CD4-positive, alpha-beta T cell treated with Interferon gamma for 1 hour (primary cell): Measurements from ENCODE around the gene RNF2.
"Not testable (repeated sequence)": the region's sequence is repeated elsewhere in the genome, so short reads cannot be mapped to it uniquely, and the experiment has no call there.

ENCODE experiments used
- DNase-seq: peaks from one replicate; pipeline ENCODE4 v3.0.0-alpha.2; 2020

Gene RNF2

DNA sequence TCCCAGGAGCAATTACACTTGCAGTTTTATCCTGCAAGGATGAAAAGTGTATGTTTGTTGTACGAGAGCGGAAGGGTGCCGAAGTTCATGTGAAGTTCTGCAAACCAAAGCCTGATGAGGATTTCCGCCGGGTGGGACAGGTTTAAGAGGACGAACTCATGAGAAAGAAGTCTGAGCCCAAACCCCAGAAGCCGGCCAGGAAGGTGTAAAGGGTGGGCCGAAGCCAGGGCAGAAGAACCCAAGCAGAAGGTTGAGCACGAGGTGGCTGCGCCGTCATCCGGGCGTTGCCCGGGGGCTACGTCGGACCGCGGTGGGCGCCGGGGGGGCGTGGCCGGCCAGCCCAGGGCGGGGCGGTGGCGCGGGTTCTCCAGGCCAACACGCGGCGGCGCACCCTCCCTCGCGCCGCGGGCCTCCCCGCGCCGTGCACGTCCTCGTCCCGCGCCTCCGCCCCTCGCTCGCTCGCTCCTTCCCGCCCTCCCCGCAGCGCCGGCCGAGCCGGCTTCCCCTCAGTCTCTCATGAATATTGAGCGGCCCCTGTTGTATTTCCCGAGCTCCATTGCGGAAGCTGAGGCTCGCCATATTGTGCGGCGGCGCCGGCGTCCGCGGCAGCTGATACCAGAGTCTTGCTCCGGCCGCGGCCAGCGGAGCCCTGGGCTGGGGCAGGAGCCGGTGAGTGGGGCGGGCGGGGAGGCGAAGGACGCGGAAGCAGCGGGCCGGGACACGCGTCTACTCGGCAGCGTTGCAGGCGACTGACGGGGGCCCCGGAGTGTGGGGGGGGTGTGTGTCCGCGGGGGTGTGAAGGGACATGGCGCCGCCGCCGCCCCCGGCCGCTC lies at the start of gene RNF2:
TSS of gene RNF2 (plus strand) at position 578 of the 833 bp plus-strand sequence. CDS start 41,996 bp downstream, outside the sequence.
- DNase-seq, result peak; percentile 85

DNA sequence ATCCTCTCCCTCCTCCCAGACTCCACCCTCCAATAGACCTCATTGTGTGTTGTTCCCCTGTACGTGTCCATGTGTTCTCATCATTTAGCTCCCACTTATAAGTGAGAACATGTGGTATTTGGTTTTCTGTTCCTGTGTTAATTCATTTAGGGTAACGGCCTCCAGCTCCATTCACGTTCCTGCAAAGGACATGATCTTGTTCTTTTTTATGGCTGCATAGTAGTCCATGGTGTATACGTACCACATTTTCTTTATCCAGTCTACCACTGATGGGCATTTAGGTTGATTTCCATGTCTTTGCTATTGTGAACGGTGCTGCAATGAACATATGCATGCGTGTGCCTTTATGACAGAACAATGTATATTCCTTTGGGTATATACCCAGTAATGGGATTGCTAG lies 45.4 kb upstream of the RNF2 start:
- not testable (repeated sequence) for DNase-seq

DNA sequence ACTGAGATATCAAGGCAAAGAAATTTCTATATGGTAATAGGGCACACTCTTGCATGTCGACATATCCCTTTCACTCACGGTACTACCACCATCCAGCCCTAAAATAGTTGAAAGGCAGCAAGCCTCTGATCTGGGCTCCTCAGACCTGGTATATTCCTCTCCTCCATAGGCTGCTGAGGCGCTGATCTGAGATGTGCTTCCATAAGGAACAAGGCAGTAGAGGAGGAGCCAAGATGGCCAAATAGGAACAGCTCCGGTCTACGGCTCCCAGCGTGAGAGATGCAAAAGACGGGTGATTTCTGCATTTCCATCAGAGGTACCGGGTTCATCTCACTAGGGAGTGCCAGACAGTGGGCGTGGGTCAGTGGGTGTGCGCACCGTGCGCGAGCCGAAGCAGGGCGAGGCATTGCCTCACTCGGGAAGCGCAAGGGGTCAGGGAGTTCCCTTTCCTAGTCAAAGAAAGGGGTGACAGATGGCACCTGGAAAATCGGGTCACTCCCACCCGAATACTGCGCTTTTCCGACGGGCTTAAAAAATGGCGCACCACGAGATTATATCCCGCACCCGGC lies 44.0 kb upstream of the RNF2 start:
- not testable (repeated sequence) for DNase-seq

DNA sequence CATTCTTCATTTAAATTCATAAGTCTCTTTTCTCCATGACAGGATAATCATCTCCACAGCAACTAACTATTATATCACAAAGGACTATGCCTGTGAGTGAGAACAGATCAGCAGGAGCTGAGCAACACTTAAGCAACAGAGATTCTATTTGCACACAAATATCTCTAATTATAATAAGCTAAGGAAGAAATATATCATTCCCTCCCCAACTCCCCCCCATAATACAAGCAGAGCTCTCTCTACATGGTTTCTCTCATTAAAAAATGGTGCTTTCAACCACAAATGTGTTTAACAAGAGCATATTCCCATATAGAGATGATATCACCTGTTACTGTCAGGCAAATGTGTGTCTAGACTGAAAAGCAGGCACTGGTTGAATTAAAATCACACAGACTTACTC lies 36.5 kb upstream of the RNF2 start:
- no peak for DNase-seq

DNA sequence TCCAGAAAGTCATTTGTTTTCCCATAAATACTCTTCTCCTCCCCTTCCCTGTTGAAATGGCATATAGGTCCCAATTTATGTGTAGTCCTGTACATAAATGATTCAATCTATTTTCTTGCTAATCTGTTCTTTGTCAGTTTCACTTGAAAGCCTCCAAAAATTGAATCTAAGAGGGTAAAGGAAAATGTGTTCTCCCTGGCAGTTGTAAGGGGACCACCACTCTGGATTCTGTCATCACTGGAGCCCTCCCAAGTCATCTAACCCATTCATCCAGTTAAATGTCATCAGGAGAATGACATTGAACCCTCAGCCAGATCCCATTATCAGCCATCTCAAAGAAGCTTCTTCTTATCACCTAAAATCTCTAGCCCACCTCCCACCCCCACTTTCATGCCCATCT lies 35.0 kb upstream of the RNF2 start:
- DNase-seq, result no peak

DNA sequence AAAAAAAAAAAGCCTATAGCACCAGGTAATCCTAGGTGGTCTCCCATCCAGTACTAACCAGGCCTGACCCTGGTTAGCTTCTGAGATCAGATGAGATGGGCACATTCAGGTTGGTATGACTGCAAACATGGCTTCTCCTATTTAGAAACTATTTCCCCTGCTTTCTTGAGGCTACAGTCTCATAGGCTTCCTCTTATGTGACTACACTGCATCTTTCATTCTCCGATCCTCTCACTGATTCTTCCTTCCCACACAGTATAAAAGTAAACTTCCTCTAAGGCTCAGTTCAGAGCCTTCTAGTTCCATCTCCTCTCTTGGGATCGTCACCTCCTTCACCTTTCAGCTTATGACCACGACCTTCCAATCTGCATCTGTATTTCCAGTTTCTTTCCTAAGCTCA lies 30.4 kb upstream of the RNF2 start:
- DNase-seq, result no peak

DNA sequence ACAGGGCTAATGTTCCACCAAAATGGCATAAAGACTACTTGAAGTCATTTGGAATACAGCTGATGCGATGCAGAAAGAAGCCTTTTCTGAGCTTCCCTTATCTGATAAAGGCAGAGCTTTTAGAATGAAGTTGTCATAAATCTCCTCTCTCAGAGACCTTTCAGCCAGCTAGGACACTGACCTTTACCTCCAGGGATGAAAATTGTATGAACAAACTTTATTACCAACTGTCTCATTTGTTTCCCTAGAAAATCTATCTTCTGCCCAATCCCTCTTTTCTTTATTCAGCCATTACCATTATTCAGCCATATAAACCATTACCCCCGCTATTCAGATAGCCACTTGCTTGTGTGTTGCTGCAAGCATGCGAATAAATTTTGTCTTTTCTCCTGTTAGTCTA lies 29.7 kb upstream of the RNF2 start:
- no peak for DNase-seq

DNA sequence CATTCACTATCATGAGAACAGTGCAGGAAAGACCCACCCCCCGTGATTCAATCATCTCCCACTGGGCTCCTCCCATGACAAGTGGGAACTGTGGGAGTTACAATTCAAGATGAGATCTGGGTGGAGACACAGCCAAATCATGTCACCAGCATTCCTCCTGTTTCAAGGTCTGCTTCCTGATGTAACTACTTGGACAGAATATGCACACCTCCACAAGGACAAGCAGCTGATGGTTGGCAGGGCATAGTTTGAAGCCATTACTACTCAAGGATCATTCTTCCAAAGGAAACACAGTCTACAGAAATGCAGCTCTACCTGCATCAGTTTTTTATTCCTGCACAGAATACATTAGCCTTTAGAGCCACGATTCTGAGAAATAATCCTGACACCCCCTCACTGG lies 28.5 kb upstream of the RNF2 start:
- DNase-seq, result no peak

DNA sequence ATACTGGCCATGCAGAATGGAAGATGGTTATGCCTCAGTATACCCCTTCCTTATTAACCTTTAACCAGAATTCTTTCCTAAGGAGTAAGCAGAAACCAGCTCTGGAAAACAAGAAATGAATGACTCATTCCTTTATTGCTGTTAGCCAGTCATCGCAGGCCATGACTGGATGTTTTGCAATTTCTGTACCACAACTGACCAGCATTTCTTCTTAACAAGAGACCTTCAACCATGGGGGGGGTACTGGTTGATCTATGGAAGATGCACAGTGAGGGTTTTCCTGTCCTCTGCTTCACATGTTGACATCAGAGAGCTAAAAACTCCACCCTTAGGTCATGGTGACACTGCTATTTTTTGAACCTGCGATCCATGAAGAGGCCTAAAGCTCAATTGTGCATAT lies 28.0 kb upstream of the RNF2 start:
- DNase-seq, result peak; percentile 28

DNA sequence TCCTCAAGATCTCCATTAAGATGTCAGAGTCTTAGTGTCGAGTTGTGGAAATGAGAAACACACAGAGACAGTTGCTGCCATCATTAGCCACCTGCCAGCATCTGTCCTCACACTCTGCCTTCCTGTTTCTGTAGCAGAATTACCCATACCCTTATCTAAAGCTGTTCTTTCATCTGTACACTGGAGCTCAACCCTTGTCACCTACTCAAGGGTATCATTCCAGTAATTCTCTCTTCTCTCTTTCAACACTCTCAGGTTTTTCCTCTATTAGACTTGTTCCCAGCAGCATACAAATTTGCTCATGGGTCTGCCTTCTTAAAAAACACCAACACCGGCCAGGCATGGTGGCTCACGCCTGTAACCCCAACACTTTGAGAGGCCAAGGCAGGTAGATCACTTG lies 27.4 kb upstream of the RNF2 start:
- DNase-seq, result no peak

DNA sequence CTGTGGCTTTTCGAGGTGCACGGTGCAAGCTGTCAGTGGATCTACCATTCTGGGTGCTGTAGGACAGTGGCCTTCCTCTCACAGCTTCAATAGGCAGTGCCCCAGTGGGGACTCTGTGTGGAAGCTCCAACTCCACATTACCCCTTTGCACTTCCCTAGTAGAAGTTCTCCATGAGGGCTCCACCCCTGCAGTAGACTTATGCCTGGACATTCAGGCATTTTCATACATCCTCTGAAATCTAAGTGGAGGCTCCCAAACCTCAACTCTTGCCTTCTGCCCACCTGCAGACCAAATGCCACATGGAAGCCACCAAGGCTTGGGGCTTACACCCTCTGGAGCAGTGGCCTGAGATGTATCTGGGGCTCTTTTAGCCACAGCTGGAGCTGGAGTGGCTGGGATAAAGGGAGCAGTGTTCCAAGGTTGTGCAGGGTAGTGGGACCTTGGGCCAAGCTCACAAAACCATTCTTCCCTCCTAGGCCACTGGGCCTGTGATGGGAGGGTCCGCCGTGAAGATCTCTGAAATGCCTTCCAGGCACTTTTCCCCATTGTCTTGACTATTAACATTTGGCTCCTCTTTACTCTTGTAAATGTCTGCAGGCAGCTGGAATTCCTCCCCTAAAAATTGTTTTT lies 18.0 kb upstream of the RNF2 start:
- DNase-seq, result no peak

DNA sequence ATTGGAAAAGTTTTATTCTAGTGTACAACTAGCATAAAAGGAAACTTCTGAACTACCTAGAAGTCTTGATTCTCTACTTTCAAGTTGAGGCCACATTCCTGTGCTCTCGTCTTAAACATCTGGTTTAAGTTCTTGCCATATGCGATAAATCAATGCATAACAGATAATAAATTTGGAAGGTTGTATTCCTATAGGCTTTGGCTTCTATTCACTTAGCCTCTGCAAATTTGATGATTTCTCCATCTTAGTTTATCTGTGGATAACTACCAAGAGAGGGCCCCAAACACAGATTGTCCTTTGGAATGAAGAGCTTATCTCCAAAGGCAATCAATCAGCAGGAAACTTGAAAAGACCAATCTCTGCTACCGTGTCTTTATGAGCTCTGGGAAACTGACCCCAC lies 11.7 kb upstream of the RNF2 start:
- no peak for DNase-seq

DNA sequence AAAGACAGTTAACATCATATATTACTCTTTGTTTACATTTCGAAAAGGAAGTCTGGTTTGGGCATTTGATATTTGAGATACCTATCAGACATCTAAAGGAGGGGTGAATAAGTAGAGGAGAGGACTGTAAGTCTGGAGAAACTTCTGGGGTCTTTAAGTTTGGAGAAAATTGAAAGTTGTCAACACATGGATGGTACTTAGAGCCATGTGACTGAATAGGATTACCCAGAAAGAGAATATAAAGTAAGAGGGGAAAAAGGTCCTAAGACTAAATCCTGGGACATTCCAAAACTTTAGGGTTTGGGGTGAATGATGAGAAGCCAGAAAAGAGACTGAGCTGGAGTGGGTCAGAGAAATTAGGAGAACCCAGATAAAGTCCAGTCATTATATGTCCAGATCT lies 10.1 kb upstream of the RNF2 start:
- no peak for DNase-seq

DNA sequence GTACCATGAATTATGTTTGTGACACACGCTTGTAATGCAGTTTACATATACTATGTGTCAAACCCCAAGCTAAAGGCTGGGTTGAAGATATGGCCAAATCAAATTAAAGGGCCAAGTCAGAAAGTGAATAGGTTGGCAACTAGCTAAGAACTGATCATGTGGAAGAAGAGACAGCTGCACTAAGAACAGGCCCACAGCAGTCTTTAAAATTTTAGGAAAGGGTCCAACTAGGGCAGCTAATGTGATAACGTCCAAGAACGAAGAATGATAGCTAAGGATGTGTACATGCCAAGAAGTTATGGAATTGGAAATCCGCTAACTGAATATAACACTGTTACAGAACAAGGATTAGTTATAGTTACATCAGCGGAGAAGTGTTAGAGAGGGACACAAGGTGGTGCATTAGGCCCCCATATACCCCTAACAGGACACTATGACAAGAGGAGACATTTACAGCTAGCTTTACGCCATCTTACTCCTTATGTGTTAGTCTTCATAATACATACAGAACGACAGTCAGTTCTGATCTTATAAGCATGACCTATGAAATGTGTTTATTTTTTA lies 6.5 kb upstream of the RNF2 start:
- no peak for DNase-seq

DNA sequence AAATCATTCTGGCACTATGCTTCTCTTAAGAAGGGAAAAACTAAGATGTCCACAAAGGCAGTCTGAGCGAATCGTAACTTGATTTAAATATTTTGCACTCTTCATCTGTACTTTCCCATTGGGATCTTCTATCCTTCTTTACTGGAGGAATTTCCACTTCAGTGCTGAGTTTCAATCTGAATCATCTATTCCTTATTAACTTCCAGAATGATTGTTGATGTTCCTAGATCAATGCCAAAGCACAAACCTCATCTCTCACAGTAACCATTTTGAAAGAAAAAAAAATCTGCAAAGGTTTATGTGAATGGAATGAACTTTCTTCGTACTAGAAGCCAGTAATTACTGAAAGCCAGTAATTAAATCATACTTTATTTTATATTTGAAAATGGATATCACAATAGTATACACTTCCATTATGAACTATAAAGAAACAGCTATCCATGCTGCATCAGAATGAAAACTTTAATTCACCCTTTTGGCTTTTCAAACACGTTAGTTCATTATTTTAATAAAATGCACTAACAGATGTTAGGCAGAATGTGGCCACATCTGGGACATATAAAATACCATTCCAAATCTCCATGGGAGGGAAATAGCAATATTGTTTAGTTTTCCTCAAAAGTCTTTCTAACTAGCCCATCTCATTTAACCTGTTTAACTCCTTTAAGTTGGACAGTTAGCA lies 5.5 kb upstream of the RNF2 start:
- DNase-seq, result no peak

DNA sequence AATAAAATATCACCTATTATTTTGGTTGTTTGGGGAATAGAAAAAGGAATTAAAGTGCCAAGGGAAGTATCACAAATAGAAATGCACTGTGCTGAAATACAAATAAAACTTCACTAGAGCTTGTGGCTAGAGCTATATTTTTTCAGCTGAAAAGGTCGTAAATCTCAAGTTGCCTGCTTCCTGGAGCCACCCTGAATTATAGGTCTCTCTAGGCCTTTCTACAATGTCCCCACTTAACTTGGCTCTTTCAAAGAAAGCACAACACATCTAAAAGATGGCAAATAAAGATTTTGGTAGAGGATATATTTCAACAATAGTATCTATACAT lies 5.0 kb upstream of the RNF2 start:
- DNase-seq, result no peak

DNA sequence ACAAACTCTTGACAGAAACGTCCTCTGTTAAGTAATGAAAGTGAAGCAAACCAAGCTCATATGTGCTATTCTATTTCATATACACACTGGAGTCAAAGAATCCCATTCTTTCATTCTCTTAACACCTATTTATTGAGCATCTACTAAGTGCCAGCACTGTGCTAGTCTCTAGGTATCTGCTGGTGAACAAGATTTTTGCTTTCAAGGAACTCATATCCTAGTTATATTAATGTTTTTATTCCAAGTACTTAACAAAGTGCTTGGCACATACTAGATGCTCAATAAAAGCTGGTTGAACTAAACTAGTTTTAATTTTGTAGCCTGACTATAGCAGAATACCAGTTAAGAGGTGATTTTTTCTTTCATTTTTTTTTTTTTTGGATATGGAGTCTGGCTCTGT lies 3.6 kb upstream of the RNF2 start:
- DNase-seq, result no peak

DNA sequence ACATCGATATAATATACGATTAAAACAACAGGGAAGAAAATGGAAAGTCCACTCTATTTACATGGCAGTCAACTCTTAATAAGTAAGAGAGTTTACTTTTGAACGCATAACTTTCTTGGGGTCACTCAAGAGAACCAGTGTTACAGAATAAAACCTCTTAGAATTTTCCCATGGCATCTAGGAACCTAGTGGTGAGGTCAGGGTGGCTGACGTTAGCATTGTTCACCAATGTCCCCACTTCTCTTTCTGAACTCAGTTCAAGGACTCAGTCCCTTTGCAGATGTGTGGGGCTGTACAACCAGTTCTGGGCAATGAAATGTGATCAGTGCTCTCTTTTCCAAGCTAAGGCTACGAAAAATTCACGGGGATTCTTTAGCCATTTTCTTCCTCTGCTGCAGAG lies 2.6 kb upstream of the RNF2 start:
- DNase-seq, result no peak

DNA sequence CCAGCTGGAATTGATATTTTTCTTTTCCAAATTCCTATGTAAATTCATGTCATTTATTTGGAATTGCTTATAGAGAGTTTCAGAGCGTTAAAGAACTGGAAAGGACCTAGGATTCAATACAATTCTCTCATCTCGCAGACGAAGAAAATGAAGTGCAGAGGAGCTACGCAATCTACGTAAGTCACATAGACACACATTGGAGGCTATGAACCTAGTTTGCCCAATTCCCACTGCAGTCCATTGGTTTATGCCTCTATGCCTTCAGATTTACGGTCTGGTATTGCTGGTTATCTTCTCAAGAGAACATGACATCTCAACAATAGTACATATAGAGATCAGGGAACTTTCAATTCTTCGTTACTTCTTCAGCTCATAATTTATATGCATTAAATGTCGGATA lies 971 bp upstream of the RNF2 start:
- DNase-seq, result no peak

DNA sequence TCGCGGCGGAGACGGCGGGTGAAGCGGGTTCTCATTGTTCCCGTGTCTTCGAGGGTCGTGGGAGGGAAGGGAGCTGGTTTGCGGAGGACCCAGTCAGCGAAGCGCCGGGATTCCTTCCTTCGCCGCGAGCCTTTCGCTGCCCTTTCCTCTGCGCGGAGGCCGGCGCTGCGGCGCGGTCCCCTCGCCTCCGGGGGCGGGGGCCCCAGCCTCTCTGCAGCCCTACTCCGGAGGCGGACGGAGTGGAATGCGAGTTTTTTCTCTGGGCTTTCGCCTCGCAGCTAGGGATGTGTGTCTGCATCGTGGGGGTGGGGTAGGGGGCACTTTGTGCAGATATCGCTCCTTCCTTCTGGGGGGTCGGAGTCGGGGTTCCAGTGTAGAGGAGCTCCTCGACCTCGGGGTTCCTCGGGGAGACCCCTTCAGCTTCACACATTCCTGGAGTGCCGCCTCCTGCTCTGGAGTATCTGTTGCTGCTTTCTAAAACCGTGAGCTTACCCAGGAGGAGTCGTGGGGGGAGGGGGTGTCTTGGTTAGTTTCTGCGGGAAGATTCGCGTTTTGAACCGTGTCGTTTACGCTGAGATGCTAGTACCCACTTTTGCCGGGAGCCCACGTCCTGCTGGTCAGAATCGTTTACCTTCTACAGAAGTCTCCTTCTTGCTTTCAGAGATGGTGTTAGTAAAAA lies 595 bp downstream of the RNF2 start:
- DNase-seq, result no peak

DNA sequence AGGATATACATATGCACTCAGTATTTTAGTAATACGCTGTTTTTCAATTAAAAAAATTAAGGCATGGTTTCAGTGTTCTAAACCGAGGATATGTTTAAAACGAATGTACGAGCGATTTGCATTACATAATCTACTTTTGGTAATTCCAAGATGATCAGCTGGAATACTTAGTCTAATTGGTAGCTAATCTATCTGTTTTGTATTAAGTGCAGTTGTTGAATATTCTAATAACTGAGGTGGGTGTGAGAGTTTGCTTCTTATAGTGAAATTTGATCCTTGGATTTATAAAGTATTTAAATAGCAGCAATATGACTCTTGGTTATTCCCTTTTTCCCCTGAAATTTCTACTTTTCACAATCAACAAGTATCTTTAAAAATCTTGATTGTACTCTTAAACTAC lies 1.3 kb downstream of the RNF2 start:
- DNase-seq, result no peak

DNA sequence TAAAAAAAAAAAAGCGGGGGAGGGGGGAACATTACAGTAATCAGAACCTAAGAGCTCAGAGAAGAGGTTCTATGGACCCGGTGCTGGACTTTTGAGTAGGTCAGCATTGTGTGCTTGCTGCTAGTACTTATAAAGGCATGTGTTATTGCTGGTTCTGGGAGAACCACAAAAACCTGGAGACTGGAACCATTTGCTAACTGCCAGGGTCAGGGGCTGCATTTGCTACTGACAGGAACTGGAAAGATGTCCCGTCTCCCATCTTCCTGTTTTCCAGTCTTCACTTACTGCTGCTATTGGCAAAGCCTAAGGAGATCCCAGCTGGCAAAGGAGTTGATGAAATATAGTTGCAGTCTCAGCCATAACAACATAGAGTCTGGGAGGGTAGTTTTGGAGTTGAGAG lies 4.3 kb downstream of the RNF2 start:
- DNase-seq, result no peak

DNA sequence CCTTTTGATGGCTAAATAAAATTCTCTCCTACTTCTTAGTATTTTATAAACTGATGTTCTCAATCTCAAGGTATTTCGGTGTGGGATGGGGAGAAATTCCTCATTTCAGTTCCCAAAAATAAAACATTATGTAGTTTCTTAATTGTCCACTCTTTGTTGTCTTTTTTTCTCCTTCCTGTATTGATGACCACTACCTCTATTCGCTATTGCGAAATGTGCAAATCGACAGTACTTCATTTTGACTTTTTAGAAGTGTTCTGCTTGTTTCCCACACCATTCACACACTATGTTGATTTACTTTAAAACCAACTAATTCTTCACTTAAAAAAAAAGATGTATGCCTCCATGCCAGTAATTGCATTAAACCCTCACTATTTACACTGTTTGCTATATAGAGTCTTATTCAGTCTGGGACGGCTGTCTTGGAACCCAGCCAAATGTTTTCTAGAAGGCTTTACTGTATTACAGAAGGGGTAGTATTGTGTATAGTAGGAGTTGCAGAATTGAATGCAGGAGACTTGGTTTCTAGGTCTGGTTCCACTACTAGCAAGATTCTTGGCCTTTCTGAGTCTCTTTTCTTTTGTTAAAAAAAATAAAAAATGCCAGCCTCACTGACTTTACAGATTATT lies 5.6 kb downstream of the RNF2 start:
- DNase-seq, result no peak
